GM18907 (cell line): ENCODE data around the gene FOXL3.
A peak's percentile ranks its signal among the peaks of the same experiment; 100 is the strongest.

ENCODE experiments used
- ATAC-seq: cut with Tn5 transposase; IDR thresholded peaks from one replicate; pipeline ENCODE4 v1.9.1; 2021; ENCODE audit warnings: mild to moderate bottlenecking, moderate library complexity; ENCODE audit not compliant: unreplicated experiment

FOXL3 gene

GRCh38 chr7:318878-319661 lies 29.1 kb downstream of the FOXL3 start:
- no peak for ATAC-seq

- no peak for ATAC-seq
Measured at GRCh38 chr7:320297-320696, 30.3 kb downstream of the FOXL3 start.

- ATAC-seq = peak; percentile 69
Measured at GRCh38 chr7:322111-322671, 32.2 kb downstream of the FOXL3 start.

- ATAC-seq = no peak
Measured at GRCh38 chr7:322708-323111, 32.7 kb downstream of the FOXL3 start.

GRCh38 chr7:323410-323809 lies 33.4 kb downstream of the FOXL3 start:
- ATAC-seq = no peak

DNA sequence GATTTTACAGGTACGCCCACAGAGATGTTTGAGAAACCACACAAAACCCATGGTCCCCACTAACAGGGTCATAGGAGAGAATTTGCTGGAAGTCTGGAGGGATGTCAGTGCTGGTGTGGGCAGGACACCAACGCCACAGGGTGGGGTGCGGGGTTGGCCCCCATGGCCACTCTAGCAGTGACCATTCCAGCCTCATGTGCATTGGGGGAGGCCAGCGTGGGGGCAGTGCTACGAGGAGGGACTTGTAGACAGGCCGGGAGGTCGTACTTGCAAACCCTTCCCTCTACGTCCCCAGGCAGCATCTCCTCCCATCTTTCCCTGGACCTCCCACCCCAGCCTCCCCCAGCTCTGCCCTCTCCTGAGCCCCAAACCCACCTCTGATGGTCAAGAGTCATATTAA lies 34.0 kb downstream of the FOXL3 start:
- no peak for ATAC-seq

- ATAC-seq = no peak
Measured at GRCh38 chr7:325051-325798, 35.3 kb downstream of the FOXL3 start.

GRCh38 chr7:325811-326210 lies 35.8 kb downstream of the FOXL3 start:
- ATAC-seq = no peak

- ATAC-seq = no peak
Measured at GRCh38 chr7:326273-326672, 36.3 kb downstream of the FOXL3 start.

- ATAC-seq = no peak
Measured at GRCh38 chr7:326809-327232, 36.9 kb downstream of the FOXL3 start.

GRCh38 chr7:327233-327931 lies 37.4 kb downstream of the FOXL3 start:
- ATAC-seq = no peak

DNA sequence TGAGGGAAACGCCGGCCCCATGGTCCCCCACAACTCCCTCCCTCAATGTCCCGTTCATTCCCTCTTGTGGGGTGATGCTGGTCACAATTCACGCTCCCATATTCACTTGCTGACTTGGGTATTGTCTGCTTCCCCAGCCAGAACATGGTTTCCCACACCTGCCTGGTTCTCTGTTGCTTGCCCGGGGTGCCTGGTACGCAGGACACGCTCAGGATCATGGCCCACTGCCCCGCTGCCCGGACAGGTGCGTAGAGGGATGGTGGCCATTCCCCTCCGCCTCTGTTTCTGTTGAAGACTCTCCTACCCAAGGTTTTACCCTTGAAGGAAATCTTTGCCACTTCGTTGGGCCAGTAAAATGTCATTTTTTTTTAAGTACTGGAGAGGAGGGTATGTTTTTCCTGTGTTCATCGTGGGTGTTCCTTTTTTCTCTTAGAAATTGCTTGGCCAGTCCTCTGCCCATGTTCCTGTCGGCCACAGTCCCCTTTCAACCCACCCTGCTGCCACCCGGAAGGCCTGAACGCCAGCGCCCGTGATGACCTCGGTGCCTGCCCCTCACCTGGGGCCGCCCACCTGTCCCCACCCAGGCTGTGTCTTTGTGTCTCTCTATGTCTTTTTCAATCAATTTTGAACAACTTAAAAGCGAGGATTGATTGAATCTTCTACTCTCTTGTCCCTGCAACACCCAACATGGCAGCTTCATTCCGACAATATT lies 38.2 kb downstream of the FOXL3 start:
- ATAC-seq = no peak

DNA sequence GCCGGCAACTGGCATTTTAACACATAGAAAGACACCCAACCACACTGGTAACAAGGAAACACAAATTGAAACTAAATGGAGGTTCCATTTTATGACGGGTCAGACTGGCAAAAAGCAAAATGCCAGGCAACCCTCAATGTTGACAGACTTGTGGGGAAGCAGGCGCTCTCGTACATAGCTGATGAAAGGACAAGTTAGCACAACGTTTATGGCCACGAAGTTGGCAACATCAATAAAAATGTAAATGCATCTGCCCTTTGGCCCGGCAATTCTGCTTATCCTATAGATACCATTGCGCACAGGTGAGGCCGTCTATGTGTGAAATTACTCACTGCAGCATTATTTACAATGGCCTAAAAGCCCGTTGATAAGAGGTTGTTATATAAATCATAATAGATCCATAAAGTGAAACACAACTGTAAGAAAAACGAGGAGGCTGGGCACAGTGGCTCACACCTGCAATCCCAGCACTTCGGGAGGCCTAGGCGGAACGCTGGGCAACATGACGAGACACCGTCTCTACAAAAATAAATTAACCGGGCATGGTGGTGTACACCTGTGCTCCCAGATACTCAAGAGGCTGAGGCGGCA lies 39.8 kb downstream of the FOXL3 start:
- ATAC-seq = no peak

DNA sequence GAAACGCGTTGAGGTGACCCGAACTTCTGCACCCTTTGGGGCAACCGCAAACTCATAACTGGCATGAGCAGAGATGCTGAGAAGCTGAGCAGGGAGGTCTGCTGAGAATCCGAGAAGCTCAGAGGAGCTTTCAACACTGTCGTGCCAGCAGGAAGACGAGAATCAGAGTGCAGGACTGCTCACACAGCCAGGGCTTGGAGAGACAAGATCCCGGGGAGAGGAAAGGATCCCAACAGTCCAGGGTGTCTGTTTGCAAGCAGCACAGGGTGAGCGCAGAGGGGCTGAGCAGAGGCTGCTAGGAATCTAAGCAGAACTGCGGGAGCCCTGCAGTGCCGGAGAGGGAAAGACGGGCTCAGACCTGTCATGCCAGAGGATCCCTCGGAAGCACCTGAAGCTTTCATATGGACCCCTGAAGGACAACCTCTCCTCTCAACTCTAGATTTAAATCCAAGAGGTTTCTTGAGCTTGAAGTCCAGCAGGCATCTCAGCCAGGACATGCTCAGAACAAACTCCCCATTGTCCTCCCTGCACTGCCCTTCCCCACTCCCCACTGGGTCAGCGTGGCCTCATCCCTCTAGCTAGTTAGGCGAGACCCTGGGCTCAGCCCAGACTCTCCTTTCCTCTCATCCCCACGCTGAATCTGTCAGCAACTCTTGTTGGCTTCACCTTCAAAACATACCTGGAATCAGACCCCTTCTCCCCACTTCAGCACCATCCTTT lies 40.7 kb downstream of the FOXL3 start:
- ATAC-seq = no peak

DNA sequence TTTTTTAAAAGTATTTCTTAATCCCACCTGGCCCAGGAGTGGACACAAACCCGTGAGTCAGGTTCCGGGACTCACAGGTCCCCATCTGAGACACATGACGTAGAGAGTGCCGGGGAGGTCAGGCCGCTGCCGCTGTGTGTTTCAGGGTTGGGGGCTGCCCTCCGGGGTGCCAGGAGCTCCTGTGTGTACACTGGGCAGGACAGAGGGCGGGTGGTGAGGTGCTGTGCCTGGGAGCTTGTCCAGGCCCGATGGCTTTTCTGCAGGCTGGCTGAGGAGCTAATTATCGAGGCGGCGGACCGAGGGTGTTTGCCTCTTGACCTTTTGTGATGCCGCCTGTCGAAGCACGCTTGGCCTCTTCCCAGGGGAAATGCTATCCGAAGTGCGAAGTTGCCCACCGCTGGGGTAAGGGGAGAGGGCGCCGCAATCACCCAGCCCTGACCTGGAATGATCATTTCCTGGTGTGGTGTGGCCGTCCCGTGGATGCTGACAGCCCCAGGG lies 42.1 kb downstream of the FOXL3 start:
- no peak for ATAC-seq

DNA sequence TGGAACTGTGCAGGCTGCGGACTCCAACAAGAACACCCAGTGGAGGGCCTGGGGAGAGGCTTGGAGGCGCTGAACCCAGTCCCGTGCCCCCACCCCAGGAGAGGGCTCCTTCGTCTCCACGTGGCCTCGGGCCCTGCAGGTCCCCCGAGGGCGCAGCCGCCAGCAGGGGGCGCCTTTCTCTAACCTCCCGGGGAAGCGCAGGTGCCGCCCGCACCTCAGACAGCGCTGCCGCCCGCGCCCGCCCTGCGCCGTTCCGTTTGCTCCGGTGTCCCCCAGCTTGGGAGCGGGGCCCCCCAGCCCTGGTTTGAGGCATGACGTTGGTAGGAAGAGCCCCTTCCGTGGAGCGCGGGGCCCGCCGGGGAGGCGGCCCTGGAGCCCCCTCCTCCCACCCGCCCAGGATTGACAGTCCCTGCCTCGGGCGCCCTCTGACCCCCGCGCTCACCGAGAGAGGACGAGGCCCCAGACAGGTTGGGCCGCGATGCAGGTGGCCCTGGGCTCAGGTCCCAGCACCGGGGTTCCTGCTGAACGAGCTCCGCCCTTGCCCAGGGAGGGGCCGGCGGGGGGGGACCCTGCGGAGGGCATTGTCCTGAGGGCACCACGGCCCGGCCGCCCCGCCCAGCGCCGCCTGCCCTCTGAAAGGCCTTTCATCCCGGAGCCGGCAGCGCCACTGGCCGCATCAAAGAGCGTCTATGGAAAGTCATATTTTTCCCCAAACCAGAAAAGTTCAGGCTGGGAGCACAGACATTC lies 42.8 kb downstream of the FOXL3 start:
- ATAC-seq = no peak

GRCh38 chr7:333393-333764 lies 43.4 kb downstream of the FOXL3 start:
- ATAC-seq = no peak

- ATAC-seq = no peak
Measured at GRCh38 chr7:334618-335357, 44.8 kb downstream of the FOXL3 start.
